ENCODE results near the gene NXPH3. TPM values are rescaled to one million over a fixed set of nuclear protein-coding genes. Genes with fewer than 3 reads are reported as not detected.

The NXPH3 gene
- total and polyA plus RNA-seq, 9 of the 15 experiments (the other 6 are each of a cell fraction or from before 2014, with no cell fraction given), result 0.04 to 0.27 (median 0.07) TPM; not detected in 2

GRCh38 chr17:49596613-49597244 is 21.1 kb downstream of the NXPH3 start:
- Histone ChIP-seq H3K27me3 (ENCODE audit: control insufficient read depth in 2 of 2, insufficient read depth in 2 of 2, low read length in 2 of 2) (no peaks in the 10 kb centered on the region), H3K4me1 (replicated peaks in 1 of 2; ENCODE audit: control insufficient read depth in 2 of 2, insufficient read depth in 2 of 2, low read length in 2 of 2) (no peaks in the 10 kb centered on the region), H3K27ac (ENCODE audit: extremely low read depth, low read depth, low read length) (no peak overlapping the region), H2AFZ (ENCODE audit: low read depth, low read length) (no peak overlapping the region), H3K36me3 (ENCODE audit: control insufficient read depth, insufficient read depth, low read length) (peaks cover 54% of the 10 kb centered on the region; the same call in 2 of the 3 replicates), H4K20me1 (replicated peaks; ENCODE audit: control insufficient read depth, insufficient read depth, low read length) (no peaks in the 10 kb centered on the region), H3K79me2 (ENCODE audit: control insufficient read depth, insufficient read depth, low read length) (no peaks in the 10 kb centered on the region), H3K9me1 (ENCODE audit: control insufficient read depth, insufficient read depth, low read length) (no peaks in the 10 kb centered on the region), H3K4me3 (no peak overlapping the region), H3K9me3 (replicated peaks; ENCODE audit: control insufficient read depth, insufficient read depth, low read depth, low read length) (no peaks in the 10 kb centered on the region), H3K9ac (ENCODE audit: insufficient read depth in 1 of 2, low read depth in 2 of 2, low read length in 2 of 2) (no peak overlapping the region), H3K4me2 (ENCODE audit: insufficient read depth, low read length) (no peak overlapping the region)
- TF ChIP-seq BCLAF1 (IDR thresholded peaks at IDR 0.05; ENCODE audit: borderline replicate concordance in 1 of 2, control insufficient read depth in 1 of 2, low read depth in 2 of 2, low read length in 1 of 2) (no peak), E2F6 (IDR thresholded peaks at IDR 0.05; ENCODE audit: borderline replicate concordance in 1 of 2, extremely low read depth in 1 of 2, insufficient read depth in 1 of 2, insufficient read length in 1 of 2, low read depth in 1 of 2, low read length in 1 of 2, poor library complexity in 1 of 2, severe bottlenecking in 1 of 2) (no peak), MCM7 (IDR thresholded peaks at IDR 0.05) (no peak), ZBTB5 (IDR thresholded peaks at IDR 0.05) (no peak), KLF10 (CRISPR knock-in tag; IDR thresholded peaks at IDR 0.05) (no peak), MIER1 (IDR thresholded peaks at IDR 0.05; ENCODE audit: low read depth) (no peak)
- POLR2A ChIA-PET, result interaction anchor here (1.0 to 1.8 kb wide), 4 partner anchors 8 to 80 kb away, joined by 3 to 8 read pairs (median 5); no protein-coding TSS in a partner anchor
- FAIRE-seq (no peak), ATAC-seq (no peak), DNase-seq (ENCODE audit: extremely low read depth in 1 of 4, low spot score in 3 of 4) (no peak)
- 88% methylated on average over 6 of the region's 6 CpGs for WGBS (ENCODE audit: insufficient coverage, low coverage, missing lambda C conversion rate)
- BruUV-seq (replicated peaks), result no TSS peak
- intact Hi-C loops (cut with micrococcal nuclease), result no loop called here
- in situ Hi-C loops (cut with MboI), result no loop called here
- CTCF ChIA-PET (ENCODE audit: low intra/inter-chr PET ratio), result interaction anchor here (0.6 kb wide), 1 partner anchor 27 kb away, joined by 3 read pairs; no protein-coding TSS in a partner anchor

Measured in K562 (cell line).